Activated T-cell treated with anti-CD3 and anti-CD28 coated beads, Interleukin-2, amount 50 U/mL, for 4 hours (primary cell): ENCODE data around the gene GNS. TPM values are rescaled to one million over a fixed set of nuclear protein-coding genes. Genes with fewer than 3 reads are reported as not detected.

Source experiments
- ATAC-seq, 2 donors: fragments of 200-7000 bp; cut with Tn5 transposase; one replicate each; pipeline ENCODE4 v1.10.0; 2021
- DNase-seq: peaks from one replicate; pipeline ENCODE4 v3.0.0-alpha.2; 2020
- H3K27me3 Mint-ChIP-seq: one replicate; pipeline ENCODE4 v1.8.0; 2021; ENCODE audit warnings: low read depth, mixed read lengths
- H3K36me3 Mint-ChIP-seq: one replicate; pipeline ENCODE4 v1.8.0; 2022; ENCODE audit warnings: mixed read lengths; ENCODE audit not compliant: insufficient read depth
- H3K4me1 Mint-ChIP-seq: one replicate; pipeline ENCODE4 v1.8.0; 2021; ENCODE audit warnings: low read depth, mixed read lengths
- H3K4me3 Mint-ChIP-seq: one replicate; pipeline ENCODE4 v1.8.0; 2021; ENCODE audit warnings: mild to moderate bottlenecking, moderate library complexity, mixed read lengths
- H3K9me3 Mint-ChIP-seq: one replicate; pipeline ENCODE4 v1.8.0; 2021; ENCODE audit warnings: mixed read lengths
- total RNA-seq, 3 donors: library from RNA; stranded (reverse); gene quantifications; one replicate each; pipeline ENCODE4 v1.2.1, GENCODE V29; 2021

GNS gene
- total RNA-seq, 3 donors from 2014 or later = 15.7 to 17.2 (median 16.0) TPM

DNA sequence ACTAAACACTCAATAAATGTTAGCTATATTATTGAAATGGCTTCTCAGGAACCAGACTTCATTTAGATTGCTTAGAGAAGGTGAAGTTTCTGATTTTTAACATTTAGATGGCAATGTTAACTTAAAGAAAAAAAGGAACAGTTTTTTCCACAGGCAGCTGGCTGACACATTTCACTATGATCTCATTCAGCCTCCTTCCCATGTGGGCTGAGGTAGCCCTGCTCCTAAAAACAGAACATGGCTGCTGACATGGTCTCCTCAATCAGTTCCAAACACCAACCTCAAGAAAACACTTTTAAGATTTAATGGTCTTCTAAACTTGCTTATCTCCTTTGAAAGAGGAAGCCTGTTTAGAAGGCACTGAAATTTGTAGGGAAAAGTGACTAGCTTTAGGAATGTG is 23.8 kb downstream of the GNS start:
- H3K9me3 Mint-ChIP-seq = no peaks in the 10 kb centered on the region
- H3K4me1 Mint-ChIP-seq = peaks cover 25% of the 10 kb centered on the region
- no peak for DNase-seq
- no peak overlapping the region for H3K4me3 Mint-ChIP-seq
- H3K36me3 Mint-ChIP-seq = peaks cover 45% of the 10 kb centered on the region
- no peak for ATAC-seq
- H3K27me3 Mint-ChIP-seq = no peaks in the 10 kb centered on the region

DNA sequence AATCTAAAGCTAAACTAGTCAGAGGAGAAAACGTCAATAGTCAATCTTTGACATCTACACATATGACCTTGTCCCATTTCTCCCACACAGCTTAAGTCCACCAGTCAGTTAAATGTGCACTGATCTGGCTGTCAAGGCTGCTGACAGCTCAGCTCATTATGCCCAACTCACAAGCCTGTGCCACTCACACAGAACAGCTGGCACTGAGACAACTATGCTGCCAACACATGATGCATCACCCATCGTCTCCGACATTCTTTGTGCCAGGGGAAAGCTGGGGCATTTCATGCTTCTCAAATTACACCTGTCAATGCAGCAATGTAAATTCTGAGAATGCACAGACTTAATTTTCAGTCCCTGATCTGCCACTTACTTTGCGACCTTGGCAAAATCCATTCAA is 25.3 kb downstream of the GNS start:
- Mint-ChIP-seq H3K4me1 (peaks cover 32% of the 10 kb centered on the region), H3K9me3 (no peaks in the 10 kb centered on the region), H3K4me3 (no peak overlapping the region), H3K27me3 (no peaks in the 10 kb centered on the region), H3K36me3 (peaks cover 34% of the 10 kb centered on the region)
- no peak for DNase-seq
- no peak for ATAC-seq

DNA sequence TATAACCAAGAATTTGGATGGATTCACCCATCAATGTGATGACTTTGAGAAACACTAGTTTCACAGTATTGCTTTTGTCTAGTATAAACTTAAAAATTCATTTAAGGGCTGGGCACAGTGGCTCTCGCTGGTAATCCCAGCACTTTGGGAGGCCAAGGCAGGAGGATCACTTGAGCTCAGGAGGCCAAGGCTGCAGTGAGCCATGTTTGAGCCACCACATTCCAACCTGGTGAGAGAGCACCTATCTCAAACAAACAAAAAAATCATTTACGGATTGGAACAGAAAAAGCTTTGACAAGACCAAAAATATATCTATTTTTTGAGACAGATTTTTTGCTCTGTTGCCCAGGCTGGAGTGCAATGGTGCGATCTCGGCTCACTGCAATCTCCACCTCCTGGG is 27.5 kb downstream of the GNS start:
- peaks cover 29% of the 10 kb centered on the region for H3K36me3 Mint-ChIP-seq
- H3K27me3 Mint-ChIP-seq = no peaks in the 10 kb centered on the region
- no peaks in the 10 kb centered on the region for H3K9me3 Mint-ChIP-seq
- no peak for DNase-seq
- no peak for ATAC-seq
- H3K4me3 Mint-ChIP-seq = no peak overlapping the region
- peaks cover 18% of the 10 kb centered on the region for H3K4me1 Mint-ChIP-seq

DNA sequence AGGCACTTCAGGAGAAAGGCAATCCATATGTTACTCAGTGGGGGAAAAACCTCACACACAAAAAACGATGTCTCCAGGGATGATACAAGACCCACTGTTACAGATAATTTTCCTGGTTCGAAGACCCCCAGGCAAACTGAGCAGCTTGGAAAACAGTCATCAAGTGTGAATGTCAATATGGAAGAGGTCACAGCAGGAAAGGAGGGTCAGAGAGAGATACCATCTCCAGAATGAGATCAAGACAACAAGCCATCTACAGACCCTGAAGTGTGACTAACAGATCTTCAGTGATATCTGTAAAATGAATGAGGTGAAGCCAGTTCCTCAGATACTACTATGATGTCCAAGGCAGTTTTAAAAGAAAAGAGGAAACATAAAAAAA is 28.6 kb downstream of the GNS start:
- ATAC-seq = no peak
- H3K9me3 Mint-ChIP-seq = no peaks in the 10 kb centered on the region
- no peak for DNase-seq
- H3K4me1 Mint-ChIP-seq = peaks cover 18% of the 10 kb centered on the region
- H3K36me3 Mint-ChIP-seq = peaks cover 24% of the 10 kb centered on the region
- no peak overlapping the region for H3K4me3 Mint-ChIP-seq
- no peaks in the 10 kb centered on the region for H3K27me3 Mint-ChIP-seq

DNA sequence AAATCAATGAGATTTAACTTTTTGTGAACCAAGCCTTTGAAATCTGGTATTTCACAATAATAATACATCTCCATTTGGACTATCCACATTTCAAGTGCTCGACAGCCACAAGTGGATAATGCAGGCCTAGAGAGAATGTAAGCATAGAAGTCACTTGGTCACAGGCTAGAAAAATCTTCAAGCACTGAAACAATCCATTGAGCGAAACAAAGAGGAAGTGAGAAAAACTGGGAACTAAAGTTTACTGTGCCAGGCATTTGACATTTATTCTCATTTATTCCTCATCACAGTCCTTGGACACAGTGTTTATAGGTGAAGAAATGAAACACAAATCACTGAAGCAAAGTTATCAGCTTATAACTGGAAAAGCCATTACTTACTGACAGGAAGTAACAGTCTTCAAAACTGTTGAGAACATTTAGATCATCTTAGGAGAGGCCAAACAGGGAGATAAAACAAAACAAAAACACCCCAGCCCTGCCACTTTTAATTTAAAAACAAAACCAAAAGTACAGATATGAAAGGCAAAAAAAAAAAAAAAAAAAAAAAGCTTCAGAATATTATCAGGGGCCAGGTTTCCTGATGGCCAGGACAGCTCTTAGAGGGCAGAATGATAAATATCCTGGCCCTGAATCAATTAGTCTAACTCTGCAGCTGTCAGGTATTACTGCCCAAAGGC is 29.2 kb downstream of the GNS start:
- H3K36me3 Mint-ChIP-seq = peaks cover 24% of the 10 kb centered on the region
- peaks cover 18% of the 10 kb centered on the region for H3K4me1 Mint-ChIP-seq
- DNase-seq = no peak
- H3K4me3 Mint-ChIP-seq = no peak overlapping the region
- ATAC-seq = no peak
- H3K27me3 Mint-ChIP-seq = no peaks in the 10 kb centered on the region
- no peaks in the 10 kb centered on the region for H3K9me3 Mint-ChIP-seq

DNA sequence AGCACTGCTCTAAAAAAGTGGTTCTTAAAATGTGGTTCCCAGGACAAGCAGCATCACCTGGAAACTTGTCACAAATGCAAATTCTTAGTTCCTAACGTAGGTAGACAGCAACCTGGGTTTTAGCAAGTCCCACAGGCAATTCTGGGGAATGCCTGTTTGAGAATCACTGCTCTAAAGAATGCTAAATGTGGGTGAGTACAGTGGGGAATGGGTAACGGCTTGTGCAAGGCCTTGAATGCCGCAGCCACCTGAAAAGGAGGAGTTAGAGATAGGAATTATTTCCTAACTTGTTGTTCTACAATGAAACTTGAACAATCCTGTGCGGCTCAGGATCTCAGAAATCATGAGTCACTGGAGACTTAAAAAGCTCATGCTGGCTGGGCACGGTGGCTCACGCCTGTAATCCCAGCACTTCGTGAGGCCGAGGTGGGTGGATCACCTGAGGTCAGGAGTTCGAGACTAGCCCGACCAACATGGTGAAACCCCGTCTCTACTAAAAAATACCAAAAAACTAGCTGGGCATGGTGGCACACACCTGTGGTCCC is 34.9 kb downstream of the GNS start:
- Mint-ChIP-seq H3K27me3 (no peaks in the 10 kb centered on the region), H3K4me1 (peaks cover 11% of the 10 kb centered on the region), H3K4me3 (no peak overlapping the region), H3K9me3 (no peaks in the 10 kb centered on the region), H3K36me3 (peaks cover 42% of the 10 kb centered on the region)
- DNase-seq = no peak
- ATAC-seq = no peak

DNA sequence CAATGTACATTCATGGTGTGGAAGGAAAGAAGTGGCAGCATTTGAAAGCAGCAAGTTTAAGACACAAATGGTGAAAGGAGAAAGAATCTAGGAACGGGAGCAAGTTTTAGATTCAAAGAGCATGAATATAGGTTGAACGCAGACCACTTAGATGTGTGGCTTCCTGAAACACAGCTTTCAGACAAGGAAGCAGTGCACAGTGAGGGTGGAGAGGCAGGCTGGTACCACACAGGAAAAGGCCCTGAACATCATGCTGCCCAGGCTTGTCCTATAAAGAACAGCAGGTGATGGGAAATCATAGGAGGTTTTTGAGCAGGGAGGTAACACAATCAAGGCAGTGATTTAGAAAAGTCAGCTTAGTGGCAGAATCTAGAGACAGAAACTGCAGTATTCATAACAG is 35.6 kb downstream of the GNS start:
- Mint-ChIP-seq H3K36me3 (peaks cover 44% of the 10 kb centered on the region), H3K27me3 (no peaks in the 10 kb centered on the region), H3K9me3 (no peaks in the 10 kb centered on the region), H3K4me1 (peaks cover 11% of the 10 kb centered on the region), H3K4me3 (no peak overlapping the region)
- no peak for ATAC-seq
- no peak for DNase-seq

DNA sequence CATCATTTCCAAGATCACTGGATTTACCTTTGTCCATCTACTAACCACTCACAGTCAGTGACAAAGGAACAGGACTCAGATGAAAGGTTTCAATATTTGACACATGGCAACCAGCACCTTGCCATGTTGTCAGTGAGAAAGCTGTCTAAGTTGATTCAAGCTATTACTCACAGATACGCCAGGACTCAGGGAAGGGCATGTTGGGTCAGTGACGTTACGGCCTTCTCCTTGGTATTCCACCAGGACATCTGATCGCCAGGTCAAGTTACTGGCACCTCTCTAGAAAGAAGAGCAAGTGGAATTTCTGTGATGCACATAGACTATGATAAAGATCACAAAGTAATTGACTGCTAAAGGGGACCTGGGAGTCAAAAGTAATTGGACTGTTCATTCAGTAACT is 36.4 kb downstream of the GNS start:
- no peak overlapping the region for H3K4me3 Mint-ChIP-seq
- ATAC-seq (no peak), DNase-seq (no peak)
- H3K36me3 Mint-ChIP-seq = peaks cover 41% of the 10 kb centered on the region
- no peaks in the 10 kb centered on the region for H3K27me3 Mint-ChIP-seq
- no peaks in the 10 kb centered on the region for H3K9me3 Mint-ChIP-seq
- H3K4me1 Mint-ChIP-seq = peaks cover 11% of the 10 kb centered on the region

DNA sequence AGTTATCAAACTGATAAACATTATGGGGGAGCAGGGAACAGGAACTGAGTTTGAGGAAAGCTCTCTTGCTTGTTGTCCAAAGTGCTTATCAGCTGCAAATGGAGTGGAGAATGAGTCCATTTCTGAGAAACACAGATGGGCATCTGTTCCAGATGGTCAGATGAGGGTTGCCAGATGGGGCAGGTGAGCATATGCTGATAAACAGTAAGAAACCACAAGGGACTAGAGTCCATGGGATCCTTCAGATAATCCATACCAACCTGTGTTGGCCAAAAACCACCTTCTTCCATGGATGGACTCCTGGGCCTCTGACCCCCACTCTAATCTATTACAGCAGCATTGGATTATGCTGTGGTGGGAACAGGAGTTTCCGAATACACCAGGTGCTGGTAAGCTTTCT is 38.3 kb downstream of the GNS start:
- ATAC-seq (no peak), DNase-seq (no peak)
- Mint-ChIP-seq H3K4me3 (no peak overlapping the region), H3K36me3 (peaks cover 46% of the 10 kb centered on the region), H3K27me3 (no peaks in the 10 kb centered on the region), H3K9me3 (no peaks in the 10 kb centered on the region), H3K4me1 (peaks cover 20% of the 10 kb centered on the region)

DNA sequence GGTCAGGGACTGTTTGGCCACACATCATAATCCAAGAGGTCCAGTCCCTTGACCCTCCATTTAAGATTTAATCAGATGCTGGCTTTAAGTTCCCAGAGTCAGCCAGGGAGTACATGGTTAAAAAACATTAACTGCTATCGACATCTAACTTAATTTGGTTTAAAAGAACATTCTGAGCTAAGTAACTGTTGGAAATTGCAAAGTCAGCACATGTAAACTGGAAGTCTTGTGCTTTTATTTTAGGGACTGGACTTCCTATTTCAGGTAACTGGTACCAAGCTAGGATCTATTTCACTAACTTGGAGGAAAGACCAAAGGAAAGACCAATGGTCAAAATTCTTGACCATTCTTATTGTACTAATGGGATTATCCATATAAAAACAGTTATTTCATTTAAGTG is 40.6 kb downstream of the GNS start:
- no peaks in the 10 kb centered on the region for H3K9me3 Mint-ChIP-seq
- H3K4me3 Mint-ChIP-seq = no peak overlapping the region
- H3K4me1 Mint-ChIP-seq = peaks cover 28% of the 10 kb centered on the region
- DNase-seq (no peak), ATAC-seq (no peak)
- peaks cover 50% of the 10 kb centered on the region for H3K36me3 Mint-ChIP-seq
- no peaks in the 10 kb centered on the region for H3K27me3 Mint-ChIP-seq

DNA sequence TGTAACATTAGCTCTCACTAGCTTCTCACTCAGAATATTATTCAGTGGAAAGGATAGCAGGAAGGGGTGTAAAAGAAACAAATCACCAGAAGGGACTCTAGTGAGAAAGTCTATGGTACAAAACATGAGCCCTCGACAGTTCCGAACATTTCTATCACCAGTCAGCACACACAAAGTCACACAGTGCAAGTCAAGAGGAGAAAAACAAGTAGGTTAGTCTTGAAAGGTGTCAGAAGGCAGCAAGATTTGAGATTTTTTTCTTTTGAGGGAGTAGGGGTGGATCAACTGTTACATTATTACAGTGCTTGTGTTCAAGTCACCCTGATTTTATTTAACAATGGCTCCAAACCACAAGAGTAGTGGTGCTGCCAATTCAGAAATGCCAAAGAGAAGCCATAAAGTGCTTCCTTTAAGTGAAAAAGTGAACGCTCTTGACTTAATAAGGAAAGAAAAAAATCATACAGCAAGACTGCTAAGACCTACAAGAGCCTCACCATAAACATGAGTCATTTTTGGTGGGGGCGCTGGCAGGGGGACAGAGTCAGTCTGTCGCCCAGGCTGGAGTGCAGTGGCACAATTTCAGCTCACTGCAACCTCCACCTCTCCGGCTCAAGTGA is 42.3 kb downstream of the GNS start:
- H3K27me3 Mint-ChIP-seq = no peaks in the 10 kb centered on the region
- H3K36me3 Mint-ChIP-seq = peaks cover 45% of the 10 kb centered on the region
- DNase-seq = no peak
- H3K4me3 Mint-ChIP-seq = no peak overlapping the region
- H3K9me3 Mint-ChIP-seq = no peaks in the 10 kb centered on the region
- H3K4me1 Mint-ChIP-seq = peaks cover 27% of the 10 kb centered on the region
- no peak for ATAC-seq

DNA sequence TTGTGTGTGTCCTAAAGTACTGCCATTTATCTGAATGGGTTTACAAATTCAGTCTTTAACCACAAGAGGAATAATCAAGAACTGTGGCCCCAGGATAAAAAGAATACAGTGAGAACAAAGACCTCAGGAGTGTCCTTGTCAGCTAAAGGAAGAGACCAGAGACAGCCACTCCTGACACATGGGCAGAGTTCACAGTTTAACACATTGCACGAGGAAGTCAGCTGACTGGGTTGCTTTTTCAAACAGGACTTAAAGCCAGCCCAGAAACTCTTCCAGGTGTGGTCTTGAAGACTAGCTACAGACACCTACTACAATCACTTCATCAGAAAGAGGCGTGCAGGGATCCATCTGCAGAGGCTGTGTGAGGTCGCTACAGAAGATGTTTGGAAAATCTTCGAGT is 42.8 kb downstream of the GNS start:
- peaks cover 27% of the 10 kb centered on the region for H3K4me1 Mint-ChIP-seq
- DNase-seq = no peak
- H3K36me3 Mint-ChIP-seq = peaks cover 42% of the 10 kb centered on the region
- ATAC-seq = no peak
- H3K27me3 Mint-ChIP-seq = no peaks in the 10 kb centered on the region
- H3K4me3 Mint-ChIP-seq = no peak overlapping the region
- no peaks in the 10 kb centered on the region for H3K9me3 Mint-ChIP-seq

DNA sequence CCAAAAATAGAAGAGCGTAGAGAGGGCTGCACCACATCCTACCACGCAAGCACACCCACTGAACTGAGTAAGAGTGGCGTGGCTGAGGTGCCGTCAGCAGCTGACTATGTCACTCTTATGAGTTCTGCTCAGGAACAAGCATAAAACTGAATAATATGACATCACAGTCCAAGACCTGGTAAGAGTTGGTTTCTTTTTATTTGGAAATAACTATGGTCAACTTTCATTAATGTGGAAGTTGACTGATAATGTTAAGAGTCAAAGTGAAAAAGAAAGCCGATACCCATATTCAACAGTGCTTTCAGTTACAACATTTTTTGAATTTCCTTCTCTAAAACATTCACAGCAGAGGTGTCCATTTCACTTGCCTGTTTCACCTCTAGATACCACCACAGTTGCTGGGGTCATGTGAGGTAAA is 44.6 kb downstream of the GNS start:
- DNase-seq = no peak
- Mint-ChIP-seq H3K27me3 (no peaks in the 10 kb centered on the region), H3K4me3 (no peak overlapping the region), H3K4me1 (peaks cover 27% of the 10 kb centered on the region), H3K36me3 (peaks cover 38% of the 10 kb centered on the region), H3K9me3 (no peaks in the 10 kb centered on the region)
- peak in 1 of 2 donors; percentile 77 for ATAC-seq

DNA sequence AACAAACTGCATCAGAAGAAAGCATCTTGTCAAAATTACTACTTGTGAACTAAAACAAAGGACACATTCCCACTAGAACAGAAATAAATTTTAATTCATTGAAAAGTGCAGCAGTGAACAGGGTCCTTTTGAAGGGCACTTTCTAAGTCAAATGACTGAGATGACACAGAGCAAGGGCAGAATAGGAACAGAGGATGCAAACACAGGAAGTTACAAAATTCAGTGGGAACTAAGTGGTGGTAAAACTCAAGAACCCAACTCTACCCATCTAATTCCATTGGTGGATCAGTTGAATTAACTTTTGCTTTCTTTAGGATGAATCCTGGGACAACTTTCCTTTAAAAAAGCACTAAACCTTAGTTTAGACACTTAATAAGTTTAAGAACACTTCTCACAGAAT is 45.8 kb downstream of the GNS start:
- no peak for DNase-seq
- Mint-ChIP-seq H3K27me3 (no peaks in the 10 kb centered on the region), H3K4me3 (no peak overlapping the region), H3K9me3 (no peaks in the 10 kb centered on the region), H3K4me1 (peaks cover 27% of the 10 kb centered on the region), H3K36me3 (peaks cover 34% of the 10 kb centered on the region)
- no peak for ATAC-seq

DNA sequence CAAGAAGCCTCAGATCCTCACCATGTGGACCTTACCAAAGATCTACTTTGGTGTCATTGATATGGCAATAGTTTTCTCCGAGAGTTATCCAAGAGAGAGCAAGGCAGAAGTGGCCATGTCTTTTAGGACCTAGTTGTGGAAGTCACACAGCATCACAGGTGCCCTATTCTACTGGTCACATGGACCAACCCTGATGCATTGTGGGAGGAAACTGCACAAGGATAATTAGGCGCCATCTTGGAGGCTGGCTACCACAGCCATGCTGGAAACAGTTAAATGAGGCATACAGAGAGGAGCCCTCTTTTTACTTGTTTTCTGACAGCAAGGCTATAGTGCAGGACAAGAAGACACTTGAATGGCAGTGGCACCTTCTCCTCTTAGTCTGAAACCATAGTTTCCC is 49.8 kb downstream of the GNS start:
- Mint-ChIP-seq H3K9me3 (no peaks in the 10 kb centered on the region), H3K27me3 (no peaks in the 10 kb centered on the region), H3K4me1 (peaks cover 8% of the 10 kb centered on the region), H3K4me3 (no peak overlapping the region), H3K36me3 (peaks cover 19% of the 10 kb centered on the region)
- no peak for ATAC-seq
- no peak for DNase-seq
